DMS53 treated with DMSO at 0.1 percent for 48 hours (cell line): ENCODE measurements around the gene ZNF581.

ENCODE experiments used
- DNase-seq: peaks from one replicate; lab custom pipeline; 2025; ENCODE audit not compliant: unreplicated experiment; lab: John Stamatoyannopoulos, UW

The ZNF581 gene

GRCh38 chr19:55643003-55643886, at the start of gene ZNF581:
Gene ZNF581, plus strand, starts transcription at chr19:55643649. Its CDS starts 923 bp downstream, at chr19:55644572.
- peak; percentile 71 for DNase-seq

GRCh38 chr19:55594996-55595545, 48.4 kb upstream of the ZNF581 start:
- DNase-seq: no peak

- no peak for DNase-seq
Observed at GRCh38 chr19:55596304-55596703, 47.1 kb upstream of the ZNF581 start.

- no peak for DNase-seq
Observed at GRCh38 chr19:55597501-55597921, 45.9 kb upstream of the ZNF581 start.

GRCh38 chr19:55598034-55598433, 45.4 kb upstream of the ZNF581 start:
- no peak for DNase-seq

- DNase-seq: peak; percentile 70
Observed at GRCh38 chr19:55598719-55599467, 44.6 kb upstream of the ZNF581 start.

- DNase-seq: peak; percentile 95
Observed at GRCh38 chr19:55599468-55599841, 44.0 kb upstream of the ZNF581 start, which contains the start of gene FIZ1. Gene FIZ1, minus strand, starts transcription at chr19:55599517. Its CDS starts 1,652 bp downstream, at chr19:55597865.

GRCh38 chr19:55599842-55600661, 43.4 kb upstream of the ZNF581 start, which contains the start of gene ZNF524:
Gene ZNF524, plus strand, starts transcription at chr19:55600288. Its CDS starts 1,825 bp downstream, at chr19:55602113.
- peak; percentile 94 for DNase-seq

GRCh38 chr19:55600662-55601028, 42.8 kb upstream of the ZNF581 start:
- no peak for DNase-seq

GRCh38 chr19:55601084-55601483, 42.4 kb upstream of the ZNF581 start:
- no peak for DNase-seq

- no peak for DNase-seq
Observed at GRCh38 chr19:55602104-55603001, 41.1 kb upstream of the ZNF581 start.

- DNase-seq: no peak
Observed at GRCh38 chr19:55603115-55603514, 40.3 kb upstream of the ZNF581 start.

GRCh38 chr19:55603581-55604292, 39.7 kb upstream of the ZNF581 start:
- DNase-seq: no peak

GRCh38 chr19:55605207-55605636, 38.2 kb upstream of the ZNF581 start:
- peak; percentile 91 for DNase-seq

- peak; percentile 68 for DNase-seq
Observed at GRCh38 chr19:55605637-55606470, 37.6 kb upstream of the ZNF581 start, which contains the start of gene ZNF865. Gene ZNF865, plus strand, starts transcription at chr19:55605647. Its CDS starts 7,972 bp downstream, at chr19:55613619.

- DNase-seq: no peak
Observed at GRCh38 chr19:55606471-55606787, 37.0 kb upstream of the ZNF581 start.

- no peak for DNase-seq
Observed at GRCh38 chr19:55606817-55607216, 36.6 kb upstream of the ZNF581 start.

- no peak for DNase-seq
Observed at GRCh38 chr19:55609326-55609725, 34.1 kb upstream of the ZNF581 start.
